Stimulated activated CD4-positive, alpha-beta T cell treated with anti-CD3 and anti-CD28 coated beads, Interleukin-12 subunit alpha, Interleukin-12 subunit beta, amount 100 ng/mL, for 24 hours (primary cell): Measurements from ENCODE around the gene AS3MT.
"Not testable (repeated sequence)": the region's sequence is repeated elsewhere in the genome, so short reads cannot be mapped to it uniquely, and the experiment has no call there.

ENCODE experiments used
- DNase-seq, 2 experiments: peaks; one replicate each; pipeline ENCODE4 v3.0.0-alpha.2; 2020; ENCODE audit warnings: low read depth in 2 of 2

Gene AS3MT, protein sequence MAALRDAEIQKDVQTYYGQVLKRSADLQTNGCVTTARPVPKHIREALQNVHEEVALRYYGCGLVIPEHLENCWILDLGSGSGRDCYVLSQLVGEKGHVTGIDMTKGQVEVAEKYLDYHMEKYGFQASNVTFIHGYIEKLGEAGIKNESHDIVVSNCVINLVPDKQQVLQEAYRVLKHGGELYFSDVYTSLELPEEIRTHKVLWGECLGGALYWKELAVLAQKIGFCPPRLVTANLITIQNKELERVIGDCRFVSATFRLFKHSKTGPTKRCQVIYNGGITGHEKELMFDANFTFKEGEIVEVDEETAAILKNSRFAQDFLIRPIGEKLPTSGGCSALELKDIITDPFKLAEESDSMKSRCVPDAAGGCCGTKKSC

DNA sequence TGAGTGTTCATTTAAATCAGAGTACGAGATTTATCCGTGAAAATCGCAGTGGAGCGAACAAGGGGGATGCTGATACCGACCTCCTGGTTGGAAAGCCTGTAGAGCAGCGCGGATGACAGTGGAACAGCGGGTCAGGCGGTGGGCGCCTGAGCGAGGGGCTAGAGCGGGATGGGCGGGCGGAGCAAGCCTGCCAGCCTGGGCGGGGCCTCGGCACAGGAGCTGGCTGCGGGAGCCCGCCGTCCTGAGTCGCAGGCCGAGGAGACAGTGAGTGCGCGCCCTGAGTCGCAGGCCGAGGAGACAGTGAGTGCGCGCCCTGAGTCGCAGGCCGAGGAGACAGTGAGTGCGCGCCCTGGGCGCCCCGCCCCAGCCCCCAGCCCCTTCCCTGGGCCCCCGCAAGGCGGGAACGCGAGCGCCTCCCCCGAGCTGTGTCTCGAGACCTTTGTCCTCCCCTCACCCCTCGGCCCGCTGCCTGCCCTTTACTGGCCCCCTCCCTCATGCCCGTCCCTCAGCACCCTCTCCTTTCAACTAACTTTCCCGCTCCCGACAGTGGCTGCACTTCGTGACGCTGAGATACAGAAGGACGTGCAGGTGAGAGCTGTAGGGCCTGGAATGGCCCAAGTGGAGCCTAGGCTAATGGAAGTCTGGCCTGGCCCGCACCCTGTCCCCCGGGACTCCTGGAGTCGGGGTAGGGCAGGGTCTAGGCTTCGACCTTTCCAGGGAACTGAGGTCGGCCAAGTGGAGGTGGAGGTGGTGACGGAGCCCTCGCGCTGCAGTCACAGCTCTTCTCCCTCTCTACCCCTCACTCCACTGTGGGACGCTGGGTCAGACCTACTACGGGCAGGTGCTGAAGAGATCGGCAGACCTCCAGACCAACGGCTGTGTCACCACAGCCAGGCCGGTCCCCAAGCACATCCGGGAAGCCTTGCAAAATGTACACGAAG lies at the start of gene AS3MT:
TSS of gene AS3MT (plus strand) at position 213 of the 941 bp plus-strand sequence. CDS start at position 336, 123 bp downstream.
- DNase-seq = peak in 1 of 2 experiments; percentile 3

DNA sequence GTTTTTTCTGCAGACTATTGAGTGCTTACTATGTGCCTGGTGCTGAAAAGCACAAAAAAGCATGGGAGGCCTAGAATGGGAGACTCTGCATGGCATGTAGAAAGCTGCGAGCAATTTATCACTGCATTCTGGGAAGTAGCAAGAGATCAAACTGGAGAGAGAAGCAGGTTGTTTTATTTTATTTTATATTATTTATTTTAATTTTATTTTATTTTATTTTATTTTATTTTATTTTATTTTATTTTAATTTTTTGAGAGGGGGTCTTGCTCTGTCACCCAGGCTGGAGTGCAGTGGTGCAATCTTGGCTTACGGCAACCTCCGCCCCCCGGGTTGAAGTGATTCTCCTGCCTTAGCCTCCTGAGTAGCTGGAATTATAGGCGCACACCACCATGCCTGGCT lies 49.3 kb upstream of the AS3MT start:
- not testable (repeated sequence) for DNase-seq

DNA sequence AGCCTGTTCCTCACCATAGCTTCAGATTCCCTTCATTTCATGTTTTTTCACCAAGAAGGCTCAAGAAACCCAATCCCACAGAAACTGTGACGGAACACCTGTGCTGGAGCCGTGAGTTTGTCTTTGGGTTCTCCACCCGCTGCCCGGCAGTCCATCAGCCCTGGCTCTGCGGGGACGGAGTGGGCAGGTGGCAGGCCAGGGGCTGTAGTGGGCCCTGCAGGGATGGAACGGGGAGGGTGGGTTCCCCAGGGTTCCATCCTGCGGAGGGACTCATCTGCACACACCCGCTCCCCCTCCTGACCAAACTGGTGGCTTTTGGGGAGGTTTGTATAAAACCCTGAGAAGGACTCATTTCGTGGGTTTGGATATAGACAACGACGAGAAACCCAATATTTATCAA lies 47.0 kb upstream of the AS3MT start:
- no peak for DNase-seq

DNA sequence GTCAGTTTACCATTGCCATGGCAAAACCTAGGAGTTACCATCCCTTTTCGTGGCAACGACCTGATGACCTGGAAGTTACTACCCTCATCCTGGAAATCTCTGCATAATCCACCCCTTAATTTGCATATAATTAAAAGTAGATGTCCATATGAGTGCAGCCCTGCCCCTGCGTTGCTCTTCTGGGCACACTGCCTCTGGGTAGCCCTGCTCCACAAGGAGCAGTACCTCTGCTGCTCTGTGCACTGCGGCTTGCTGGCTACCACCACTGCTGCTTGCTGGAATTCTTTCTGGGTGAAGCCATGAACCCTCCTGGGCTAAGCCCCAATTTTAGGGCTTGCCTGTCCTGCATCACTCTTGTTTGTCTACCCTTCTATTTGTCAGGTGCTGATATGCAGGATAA lies 44.6 kb upstream of the AS3MT start:
- no peak for DNase-seq

DNA sequence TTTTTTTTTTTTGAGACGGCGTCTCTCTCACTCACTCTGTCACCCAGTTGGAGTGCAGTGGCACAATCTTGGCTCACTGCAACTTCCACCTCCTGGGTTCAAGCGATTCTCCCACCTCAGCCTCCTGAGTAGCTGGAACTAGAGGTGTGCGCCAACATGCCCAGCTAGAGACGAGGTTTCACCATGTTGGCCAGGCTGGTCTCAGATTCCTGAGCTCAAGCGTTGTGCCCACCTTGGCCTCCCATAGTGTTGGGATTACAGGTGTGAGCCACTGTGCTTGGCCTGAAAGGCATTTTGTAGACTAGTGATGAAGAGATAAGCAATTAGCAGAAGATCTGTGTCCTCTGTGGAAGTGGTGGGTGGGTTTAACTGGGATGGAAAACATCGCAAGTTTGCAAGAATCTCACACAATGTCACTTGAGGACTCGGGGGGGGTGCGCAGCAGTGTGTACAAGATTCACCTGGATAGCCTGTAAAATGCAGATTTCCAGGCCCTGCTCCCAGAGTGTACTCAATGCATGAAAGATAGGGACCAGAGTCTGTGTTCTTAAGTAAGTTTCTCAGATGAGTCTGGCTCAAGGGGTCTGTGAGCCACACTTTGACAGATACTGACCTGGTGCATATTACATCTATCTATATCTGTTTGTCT lies 43.0 kb upstream of the AS3MT start:
- DNase-seq = no peak

DNA sequence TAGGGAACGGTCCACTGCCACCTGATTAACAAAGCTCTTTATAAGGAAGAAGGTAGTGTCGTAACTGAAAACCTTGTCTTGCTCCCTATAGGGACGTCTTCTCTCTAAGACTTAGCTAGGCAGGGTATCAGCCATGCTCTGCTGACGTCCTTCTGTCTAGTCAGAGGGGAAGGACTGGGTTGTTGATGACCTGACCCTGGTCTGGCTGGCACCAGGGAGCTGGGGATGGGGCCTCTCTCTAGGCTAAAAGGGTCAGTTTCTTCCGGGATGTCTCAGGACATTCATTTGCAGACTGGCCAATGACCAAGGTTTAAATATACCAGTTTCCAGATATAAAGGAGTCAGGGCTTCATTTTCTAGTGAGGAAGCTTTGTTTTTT lies 41.7 kb upstream of the AS3MT start:
- DNase-seq = no peak

DNA sequence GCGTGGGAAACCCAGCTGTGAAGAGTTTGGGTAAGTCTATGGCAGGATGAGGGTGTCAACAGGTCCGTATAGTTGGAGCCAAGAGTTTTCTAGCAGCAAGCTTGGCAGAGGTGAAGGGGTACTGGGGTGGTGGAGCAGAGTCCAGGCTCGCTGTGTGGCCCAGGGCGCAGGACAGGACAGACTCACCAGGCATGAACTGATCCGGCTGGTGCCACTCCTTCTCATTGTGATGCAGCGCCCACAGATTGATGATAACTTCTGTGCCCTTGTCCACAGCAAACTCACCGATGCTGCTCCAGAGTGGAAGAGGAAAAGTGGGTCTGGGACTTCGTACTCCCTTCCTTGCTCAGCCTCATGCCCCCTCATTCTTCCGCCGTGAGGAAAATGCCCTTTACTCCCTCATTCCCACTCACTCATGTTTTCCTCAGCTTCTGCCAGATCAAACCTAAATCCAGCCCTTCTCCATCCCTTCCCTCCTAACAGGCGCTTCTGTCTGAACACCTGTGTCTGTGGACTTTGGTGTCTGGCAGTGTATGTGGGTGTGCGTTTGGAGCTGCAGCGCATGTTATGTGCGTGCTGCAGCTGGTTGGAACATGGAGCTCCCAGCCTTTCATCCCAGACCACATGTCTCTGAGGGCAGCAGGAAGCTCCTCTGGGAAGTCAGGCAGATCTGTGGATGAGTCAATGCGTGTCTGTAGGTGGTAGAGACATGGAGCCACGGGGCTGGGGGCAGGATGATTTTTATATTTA lies 37.8 kb upstream of the AS3MT start:
- DNase-seq = no peak

DNA sequence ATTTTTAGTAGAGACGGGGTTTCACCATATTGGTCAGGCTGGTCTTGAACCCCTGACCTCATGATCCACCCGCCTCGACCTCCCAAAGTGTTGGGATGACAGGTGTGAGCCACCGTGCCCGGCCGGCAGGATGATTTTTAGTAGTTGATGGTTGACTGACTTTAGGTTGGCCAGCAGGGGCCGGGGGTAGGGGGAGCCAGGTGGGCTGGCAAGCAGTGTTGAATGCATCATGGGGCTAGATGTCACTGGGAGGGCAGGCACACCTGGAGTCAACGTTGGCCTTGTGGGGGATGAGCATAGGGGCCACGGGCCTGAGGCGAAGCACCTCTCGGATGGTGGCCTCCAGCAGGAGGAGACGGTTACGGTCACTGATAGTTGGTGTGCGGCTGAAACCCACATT lies 37.0 kb upstream of the AS3MT start:
- no peak for DNase-seq

DNA sequence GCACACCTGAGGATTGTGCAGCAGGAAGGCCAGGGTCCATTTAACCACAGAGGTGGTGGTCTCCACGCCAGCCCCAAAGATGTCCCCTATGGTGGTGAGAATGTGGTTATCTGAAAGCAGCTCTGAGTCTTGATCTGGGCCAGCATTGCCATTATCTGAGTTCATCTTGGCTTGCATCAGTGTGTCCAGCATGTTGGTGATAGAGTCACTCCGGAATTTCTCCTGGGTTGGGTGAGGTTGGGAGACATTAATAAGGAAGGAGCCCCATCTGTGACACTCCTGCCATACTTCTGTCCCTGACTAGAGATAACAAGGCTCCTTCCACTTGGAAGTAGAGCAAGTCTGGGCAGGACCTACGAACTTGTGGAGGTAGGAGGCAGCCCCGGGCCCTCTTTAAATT lies 36.3 kb upstream of the AS3MT start:
- no peak for DNase-seq

DNA sequence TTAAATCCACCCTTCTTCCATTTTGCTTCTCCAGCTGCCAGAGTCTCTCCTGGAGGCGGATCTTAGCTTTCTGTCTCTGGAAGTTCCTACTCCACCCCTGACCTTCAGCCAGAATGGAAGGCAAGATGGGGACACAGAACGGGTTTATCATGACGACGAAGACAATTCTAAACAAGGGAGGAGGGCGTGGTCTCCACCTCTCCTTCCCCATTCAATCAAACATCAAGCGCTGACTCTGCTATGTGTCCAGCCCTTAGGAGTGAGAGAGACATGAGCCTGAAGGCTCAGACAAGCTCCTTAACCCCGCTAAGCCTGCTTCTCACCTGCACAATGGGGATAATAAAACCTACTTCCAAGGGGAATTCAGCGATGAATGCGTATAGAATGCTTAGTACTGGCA lies 35.1 kb upstream of the AS3MT start:
- no peak for DNase-seq

DNA sequence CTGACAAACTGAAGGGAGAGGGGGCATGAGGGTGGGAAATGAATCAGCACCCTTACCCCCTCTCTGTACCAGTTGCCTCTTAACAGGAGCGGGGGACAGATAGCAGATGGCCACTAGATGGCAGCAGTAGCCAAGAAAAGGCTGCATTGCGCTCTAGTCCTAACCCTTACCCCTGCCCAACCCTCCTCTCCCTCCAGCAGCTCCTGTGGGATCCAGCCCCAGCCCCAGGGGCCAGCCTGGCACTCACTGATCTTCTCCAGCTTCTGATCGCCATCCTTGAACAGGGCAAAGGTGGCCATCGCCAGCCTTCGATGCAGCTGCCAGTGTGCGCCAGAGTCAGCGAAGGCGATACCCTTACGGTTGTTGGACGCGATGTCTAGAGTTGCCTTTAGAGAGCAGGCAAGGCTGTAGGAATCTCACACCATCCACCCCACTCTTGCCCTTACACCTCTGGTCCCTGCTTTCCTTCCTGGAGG lies 34.2 kb upstream of the AS3MT start:
- DNase-seq = peak; percentile 54 to 68

DNA sequence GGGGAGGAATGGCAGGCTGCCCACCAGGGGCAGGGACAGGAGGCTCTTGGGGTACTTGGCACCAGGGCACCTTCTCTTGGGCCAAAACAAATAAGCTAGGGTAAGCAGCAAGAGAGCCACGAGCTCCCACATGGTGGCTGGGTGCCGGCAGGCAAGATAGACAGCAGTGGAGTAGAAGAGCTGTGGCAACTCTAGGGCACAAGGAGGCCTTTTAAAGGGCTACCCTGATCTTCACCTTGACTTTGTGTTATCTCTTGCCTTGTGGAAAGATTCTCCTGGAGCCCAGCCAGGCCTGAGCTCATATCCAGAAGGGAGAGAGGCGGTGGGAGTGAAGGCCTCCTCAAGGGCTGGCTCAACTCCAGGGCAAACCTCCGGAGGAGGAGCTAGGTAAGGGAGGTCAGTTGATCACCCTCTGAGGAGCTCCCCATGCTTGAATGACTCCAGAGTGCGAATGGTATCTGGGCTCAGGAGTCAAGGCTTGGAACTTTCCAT lies 32.0 kb upstream of the AS3MT start, which contains the start of gene CYP17A1:
TSS of gene CYP17A1 (minus strand) at position 184 of the 492 bp plus-strand sequence. CDS start at position 132, 52 bp downstream.
- DNase-seq = no peak

DNA sequence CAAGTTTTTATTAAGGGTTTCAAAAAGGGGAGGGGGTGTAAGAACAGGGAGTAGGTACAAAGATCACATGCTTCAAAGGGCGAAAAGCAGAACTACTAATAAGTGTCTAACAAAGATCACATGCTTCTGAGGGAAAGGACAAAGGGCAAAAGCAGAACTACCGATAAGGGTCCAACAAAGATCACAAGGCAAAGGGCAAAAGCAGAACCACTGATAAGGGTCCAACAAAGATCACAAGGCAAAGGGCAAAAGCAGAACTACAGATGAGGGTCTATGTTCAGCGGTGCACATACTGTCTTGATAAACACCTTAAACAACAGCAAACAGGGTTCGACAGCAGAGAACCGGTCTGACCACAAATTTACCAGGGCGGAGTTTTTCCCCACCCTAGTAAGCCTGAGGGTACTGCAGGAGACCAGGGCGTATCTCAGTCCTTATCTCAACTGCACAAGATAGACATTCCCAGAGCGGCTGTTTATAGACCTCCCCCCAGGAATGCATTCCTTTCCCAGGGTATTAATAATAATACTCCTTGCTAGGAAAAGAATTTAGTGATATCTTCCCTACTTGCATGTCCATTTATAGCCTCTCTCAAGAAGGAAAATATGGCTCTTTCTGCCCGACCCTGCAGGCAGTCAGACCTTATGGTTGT lies 30.9 kb upstream of the AS3MT start:
- DNase-seq = not testable (repeated sequence)

DNA sequence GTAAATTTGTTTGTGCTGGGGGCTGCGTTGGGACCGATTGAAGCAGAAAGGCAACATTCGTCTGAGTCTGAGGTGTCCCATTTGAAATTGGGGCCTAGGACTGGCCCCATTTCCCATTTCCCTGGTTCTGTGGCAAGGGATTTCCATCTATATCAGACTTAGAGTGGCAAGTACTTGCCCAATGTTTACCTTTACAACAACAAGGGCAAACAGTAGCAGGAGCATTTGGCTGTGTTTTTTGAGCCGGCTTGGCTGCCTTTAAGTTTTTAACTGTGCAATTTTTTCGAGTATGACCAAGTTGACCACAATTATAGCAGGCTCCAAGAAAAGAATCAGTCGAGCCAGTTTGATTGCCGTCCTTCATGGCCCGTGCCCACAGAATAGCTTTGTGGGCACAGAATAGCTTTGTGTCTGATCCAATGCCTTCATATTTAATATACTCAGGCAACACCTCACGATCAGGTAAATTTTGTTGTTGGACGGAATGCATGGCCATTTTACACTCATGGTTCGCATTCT lies 27.4 kb upstream of the AS3MT start:
- DNase-seq = no peak

DNA sequence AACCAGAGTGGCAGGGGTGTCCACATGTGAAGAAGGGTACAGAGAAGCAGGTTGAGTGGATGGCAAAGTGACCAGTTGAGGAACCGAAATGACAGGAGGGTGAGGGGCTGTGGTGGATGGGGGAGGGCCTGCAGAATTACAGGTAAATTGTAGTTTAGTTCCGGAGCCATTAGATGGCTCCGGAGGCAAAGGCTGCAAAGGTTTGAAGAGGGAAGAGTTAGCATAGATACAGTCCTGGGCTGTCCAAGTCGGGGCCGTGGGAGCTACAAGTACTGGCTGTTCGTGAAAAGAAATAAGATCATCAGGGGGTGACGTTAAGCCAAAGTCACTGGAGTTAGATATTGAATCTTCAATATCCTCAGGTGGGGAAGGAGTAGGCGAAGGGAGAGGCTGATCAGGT lies 26.1 kb upstream of the AS3MT start:
- DNase-seq = not testable (repeated sequence)

DNA sequence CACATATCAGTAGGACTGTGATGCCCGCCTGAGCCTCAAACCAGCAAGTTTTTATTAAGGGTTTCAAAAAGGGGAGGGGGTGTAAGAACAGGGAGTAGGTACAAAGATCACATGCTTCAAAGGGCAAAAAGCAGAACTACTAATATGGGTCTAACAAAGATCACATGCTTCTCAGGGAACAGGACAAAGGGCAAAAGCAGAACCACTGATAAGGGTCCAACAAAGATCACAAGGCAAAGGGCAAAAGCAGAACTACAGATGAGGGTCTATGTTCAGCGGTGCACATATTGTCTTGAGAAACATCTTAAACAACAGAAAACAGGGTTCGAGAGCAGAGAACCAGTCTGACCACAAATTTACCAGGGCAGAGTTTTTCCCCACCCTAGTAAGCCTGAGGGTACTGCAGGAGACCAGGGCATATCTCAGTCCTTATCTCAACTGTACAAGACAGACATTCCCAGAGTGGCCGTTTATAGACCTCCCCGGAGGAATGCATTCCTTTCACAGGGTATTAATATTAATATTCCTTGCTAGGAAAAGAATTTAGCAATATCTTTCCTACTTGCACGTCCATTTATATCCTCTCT lies 25.0 kb upstream of the AS3MT start:
- not testable (repeated sequence) for DNase-seq

DNA sequence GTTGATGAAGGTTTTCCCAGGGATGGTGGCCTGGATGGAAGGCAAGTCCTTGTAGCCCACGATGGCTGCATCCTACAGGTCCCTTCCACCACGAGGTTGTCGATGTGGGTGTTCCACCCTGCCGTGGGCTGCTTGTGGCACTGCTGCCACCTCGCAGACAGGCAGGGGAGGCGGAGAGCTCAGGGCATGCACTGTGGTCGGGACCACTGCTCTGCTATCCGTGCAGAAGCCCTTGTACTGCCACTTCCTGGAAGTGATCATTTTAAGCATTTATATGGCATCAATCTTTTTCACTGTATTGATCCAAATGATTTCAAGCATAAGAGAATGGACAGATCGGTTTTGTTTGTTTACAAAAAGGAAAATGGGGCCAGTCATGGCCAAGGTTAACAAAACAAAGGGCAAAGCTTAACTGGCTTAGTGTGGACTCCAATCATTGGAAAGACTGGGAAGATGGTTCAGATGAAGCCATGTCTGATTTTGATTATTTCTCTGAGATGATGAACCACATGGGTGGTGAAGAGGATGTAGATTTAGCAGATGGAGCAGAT lies 23.8 kb upstream of the AS3MT start:
- no peak for DNase-seq

DNA sequence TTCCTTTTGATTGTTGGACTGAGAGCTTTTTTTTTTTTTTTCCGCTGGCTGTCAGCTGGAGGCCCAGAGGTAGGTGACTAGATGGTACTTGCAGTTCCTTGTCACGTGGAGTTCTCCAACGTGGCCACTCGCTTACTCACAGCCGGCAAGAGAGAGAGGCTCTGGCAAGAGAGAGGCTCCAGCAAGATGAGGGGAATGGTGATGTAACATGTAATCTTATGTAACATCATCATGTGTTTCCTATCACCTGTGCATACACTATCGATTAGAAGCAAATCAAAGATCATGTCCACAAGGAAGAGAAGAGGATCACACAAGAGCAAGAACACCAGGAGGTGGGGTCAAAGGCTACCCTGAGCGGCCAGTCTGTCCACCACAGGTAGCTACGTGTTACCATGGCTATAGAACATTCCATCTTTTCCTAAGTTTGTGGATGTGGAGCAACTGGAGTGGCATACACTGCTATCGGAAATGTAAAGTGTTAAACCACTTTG lies 19.2 kb upstream of the AS3MT start:
- no peak for DNase-seq

DNA sequence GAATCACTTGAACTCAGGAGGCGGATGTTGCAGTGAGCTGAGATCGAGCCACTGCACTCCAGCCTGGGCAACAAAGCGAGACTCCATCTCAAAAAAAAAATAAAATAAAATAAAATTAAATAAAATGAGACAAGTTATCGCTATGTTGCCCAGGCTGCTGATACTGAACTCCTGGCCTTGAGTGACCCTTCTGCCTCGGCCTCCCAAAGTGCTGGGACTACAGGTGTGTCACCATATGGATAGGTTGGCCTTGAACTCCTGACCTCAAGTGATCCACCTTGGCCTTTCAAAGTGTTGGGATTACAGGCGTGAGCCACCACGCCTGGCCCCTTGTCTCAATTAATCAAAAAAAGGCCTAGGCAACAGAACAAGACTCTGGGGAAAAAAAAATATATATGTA lies 16.0 kb upstream of the AS3MT start:
- not testable (repeated sequence) for DNase-seq
